ENCODE results near the gene RAB40B. TPM values are rescaled to one million over a fixed set of nuclear protein-coding genes. Genes with fewer than 3 reads are reported as not detected.

The RAB40B gene, protein sequence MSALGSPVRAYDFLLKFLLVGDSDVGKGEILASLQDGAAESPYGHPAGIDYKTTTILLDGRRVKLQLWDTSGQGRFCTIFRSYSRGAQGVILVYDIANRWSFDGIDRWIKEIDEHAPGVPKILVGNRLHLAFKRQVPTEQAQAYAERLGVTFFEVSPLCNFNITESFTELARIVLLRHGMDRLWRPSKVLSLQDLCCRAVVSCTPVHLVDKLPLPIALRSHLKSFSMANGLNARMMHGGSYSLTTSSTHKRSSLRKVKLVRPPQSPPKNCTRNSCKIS
- 9.3 TPM for polyA plus RNA-seq (2012; ENCODE audit: insufficient read length, low read depth)

GRCh38 chr17:82698065-82698973 lies at the start of gene RAB40B:
Gene RAB40B, minus strand, starts transcription at chr17:82698698. Its CDS starts 102 bp downstream, at chr17:82698596.
- TF ChIP-seq FOXP2 (optimal IDR thresholded peaks at IDR 0.05; ENCODE audit: borderline replicate concordance, extremely low read depth, extremely low read length, insufficient read depth) (no peak), TAF1 (IDR thresholded peaks at IDR 0.05; ENCODE audit: borderline replicate concordance, insufficient read depth, low read length) (no peak), SIN3A (IDR thresholded peaks at IDR 0.05; ENCODE audit: borderline replicate concordance, insufficient read depth, low read length) (no peak; the same call in 1 of the 2 replicates), POLR2AphosphoS5 (IDR thresholded peaks at IDR 0.05; ENCODE audit: low read depth, low read length) (no peak)
- TF ChIP-seq, protein P1, sequence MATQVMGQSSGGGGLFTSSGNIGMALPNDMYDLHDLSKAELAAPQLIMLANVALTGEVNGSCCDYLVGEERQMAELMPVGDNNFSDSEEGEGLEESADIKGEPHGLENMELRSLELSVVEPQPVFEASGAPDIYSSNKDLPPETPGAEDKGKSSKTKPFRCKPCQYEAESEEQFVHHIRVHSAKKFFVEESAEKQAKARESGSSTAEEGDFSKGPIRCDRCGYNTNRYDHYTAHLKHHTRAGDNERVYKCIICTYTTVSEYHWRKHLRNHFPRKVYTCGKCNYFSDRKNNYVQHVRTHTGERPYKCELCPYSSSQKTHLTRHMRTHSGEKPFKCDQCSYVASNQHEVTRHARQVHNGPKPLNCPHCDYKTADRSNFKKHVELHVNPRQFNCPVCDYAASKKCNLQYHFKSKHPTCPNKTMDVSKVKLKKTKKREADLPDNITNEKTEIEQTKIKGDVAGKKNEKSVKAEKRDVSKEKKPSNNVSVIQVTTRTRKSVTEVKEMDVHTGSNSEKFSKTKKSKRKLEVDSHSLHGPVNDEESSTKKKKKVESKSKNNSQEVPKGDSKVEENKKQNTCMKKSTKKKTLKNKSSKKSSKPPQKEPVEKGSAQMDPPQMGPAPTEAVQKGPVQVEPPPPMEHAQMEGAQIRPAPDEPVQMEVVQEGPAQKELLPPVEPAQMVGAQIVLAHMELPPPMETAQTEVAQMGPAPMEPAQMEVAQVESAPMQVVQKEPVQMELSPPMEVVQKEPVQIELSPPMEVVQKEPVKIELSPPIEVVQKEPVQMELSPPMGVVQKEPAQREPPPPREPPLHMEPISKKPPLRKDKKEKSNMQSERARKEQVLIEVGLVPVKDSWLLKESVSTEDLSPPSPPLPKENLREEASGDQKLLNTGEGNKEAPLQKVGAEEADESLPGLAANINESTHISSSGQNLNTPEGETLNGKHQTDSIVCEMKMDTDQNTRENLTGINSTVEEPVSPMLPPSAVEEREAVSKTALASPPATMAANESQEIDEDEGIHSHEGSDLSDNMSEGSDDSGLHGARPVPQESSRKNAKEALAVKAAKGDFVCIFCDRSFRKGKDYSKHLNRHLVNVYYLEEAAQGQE (IDR thresholded peaks at IDR 0.05; ENCODE audit: insufficient read depth in 1 of 2, low read depth in 2 of 2, low read length in 2 of 2), result no peak

DNA sequence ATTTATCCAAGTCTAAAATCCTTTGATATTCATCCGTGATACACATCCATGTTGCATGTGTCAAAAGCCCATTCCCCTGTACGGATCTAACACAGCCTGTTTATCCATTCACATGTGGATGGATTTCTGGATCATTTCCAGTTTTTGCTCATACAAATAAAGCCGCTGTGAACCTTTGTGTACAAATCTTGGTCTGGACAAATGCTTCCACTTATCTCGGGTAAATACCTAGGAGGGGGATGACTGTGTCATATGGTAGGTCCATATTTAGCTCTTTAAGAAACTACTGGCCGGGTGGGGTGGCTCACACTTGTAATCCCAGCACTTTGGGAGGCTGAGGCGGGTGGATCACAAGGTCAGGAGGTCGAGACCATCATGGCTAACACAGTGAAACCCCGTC lies 47.0 kb upstream of the RAB40B start:
- TF ChIP-seq POLR2AphosphoS5 (IDR thresholded peaks at IDR 0.05; ENCODE audit: low read depth, low read length) (no peak), FOXP2 (optimal IDR thresholded peaks at IDR 0.05; ENCODE audit: borderline replicate concordance, extremely low read depth, extremely low read length, insufficient read depth) (no peak), SIN3A (IDR thresholded peaks at IDR 0.05; ENCODE audit: borderline replicate concordance, insufficient read depth, low read length) (no peak), TAF1 (IDR thresholded peaks at IDR 0.05; ENCODE audit: borderline replicate concordance, insufficient read depth, low read length) (no peak)
- TF ChIP-seq, protein P1 (IDR thresholded peaks at IDR 0.05; ENCODE audit: insufficient read depth in 1 of 2, low read depth in 2 of 2, low read length in 2 of 2), result no peak

DNA sequence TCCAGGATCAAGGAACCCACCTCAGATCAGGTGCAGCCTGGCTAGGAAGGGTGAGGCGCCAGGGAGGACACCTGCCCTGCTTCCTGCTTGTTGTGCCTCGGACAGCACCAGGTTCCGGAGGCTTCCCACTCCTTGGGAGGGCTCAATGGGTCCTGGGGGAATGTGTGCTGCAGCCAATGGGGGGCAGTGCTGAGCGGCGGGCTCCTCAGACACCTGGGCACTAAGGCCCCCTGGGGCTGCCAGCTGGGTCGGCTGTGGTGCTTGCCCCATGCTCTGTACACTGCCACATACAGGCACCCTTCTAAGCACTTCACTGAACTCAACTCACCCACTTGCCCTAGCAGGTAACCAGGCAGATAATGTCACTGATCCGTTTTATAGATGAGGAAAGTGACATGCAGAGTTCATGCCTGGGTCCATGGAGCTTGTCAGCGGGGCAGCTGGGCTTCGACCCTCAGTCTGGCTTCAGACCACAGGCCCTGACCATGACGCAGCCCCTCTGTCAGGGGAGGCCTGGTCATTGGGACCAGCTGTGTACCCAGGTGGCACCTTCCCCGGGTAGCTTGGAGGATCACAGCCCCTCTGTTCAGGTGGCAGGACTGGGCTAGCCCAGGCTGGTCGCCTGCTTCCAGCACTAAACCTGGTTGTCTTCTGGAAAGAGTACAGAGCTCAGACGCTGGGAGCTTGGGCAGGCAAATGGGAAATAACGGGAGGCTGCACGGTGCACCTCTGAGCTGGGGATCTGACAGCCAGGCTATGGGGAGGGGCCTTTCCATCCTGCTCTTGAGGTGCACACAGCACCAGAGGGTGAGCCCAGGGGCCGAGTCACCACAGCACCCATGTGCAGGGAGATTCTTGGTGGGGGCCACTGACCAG lies 45.1 kb upstream of the RAB40B start:
- TF ChIP-seq POLR2AphosphoS5 (IDR thresholded peaks at IDR 0.05; ENCODE audit: low read depth, low read length) (no peak), FOXP2 (optimal IDR thresholded peaks at IDR 0.05; ENCODE audit: borderline replicate concordance, extremely low read depth, extremely low read length, insufficient read depth) (no peak), SIN3A (IDR thresholded peaks at IDR 0.05; ENCODE audit: borderline replicate concordance, insufficient read depth, low read length) (no peak), TAF1 (IDR thresholded peaks at IDR 0.05; ENCODE audit: borderline replicate concordance, insufficient read depth, low read length) (no peak)
- TF ChIP-seq, protein P1 (IDR thresholded peaks at IDR 0.05; ENCODE audit: insufficient read depth in 1 of 2, low read depth in 2 of 2, low read length in 2 of 2), result no peak

DNA sequence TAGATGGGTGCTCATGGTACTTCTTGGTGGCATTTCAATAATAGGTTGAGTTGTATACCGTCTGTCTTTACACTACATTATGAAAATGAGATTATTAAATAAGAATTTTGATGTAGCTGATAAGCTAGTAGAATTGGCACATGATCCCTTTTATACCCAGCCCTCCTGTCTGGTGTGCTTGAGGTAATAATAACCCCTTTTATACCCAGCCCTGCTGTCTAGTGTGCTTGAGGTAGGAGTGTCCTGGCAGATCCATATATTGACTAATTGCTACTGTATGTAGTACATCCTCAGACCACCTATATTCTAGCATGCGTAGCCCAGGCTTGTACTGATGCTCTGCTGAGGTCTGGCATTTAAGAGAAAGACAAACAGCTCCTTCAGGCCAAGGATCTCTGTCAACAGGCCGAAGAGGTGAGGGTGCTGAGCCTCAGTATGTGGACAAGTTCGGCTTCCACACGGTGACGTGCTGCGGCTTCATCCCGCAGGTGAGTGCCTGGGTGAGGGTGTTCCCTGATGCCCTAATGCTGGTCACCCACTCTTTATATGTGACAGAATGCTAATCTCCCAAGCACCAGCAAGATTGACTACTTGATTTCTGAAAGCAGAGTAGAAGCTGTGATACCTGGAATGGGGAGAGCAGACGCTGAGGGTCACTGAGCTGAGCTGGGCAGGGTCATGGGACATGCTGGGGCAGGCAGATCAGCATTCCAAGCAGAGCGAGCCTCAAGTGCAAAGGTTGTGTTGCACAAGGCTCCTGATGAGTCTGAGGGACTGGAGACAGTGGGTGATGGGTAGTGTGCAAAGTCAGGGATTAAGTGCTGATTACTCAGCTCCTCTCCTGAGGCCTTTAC lies 42.6 kb upstream of the RAB40B start:
- TF ChIP-seq TAF1 (IDR thresholded peaks at IDR 0.05; ENCODE audit: borderline replicate concordance, insufficient read depth, low read length), result no peak
- TF ChIP-seq, protein P1 (IDR thresholded peaks at IDR 0.05; ENCODE audit: insufficient read depth in 1 of 2, low read depth in 2 of 2, low read length in 2 of 2), result no peak
- TF ChIP-seq SIN3A (IDR thresholded peaks at IDR 0.05; ENCODE audit: borderline replicate concordance, insufficient read depth, low read length), result no peak
- TF ChIP-seq FOXP2 (optimal IDR thresholded peaks at IDR 0.05; ENCODE audit: borderline replicate concordance, extremely low read depth, extremely low read length, insufficient read depth), result no peak
- no peak for TF ChIP-seq POLR2AphosphoS5 (IDR thresholded peaks at IDR 0.05; ENCODE audit: low read depth, low read length)
